GM12864 (cell line): ENCODE data around the gene FSTL5.

Experiments
- DNase-seq: peaks from one replicate; pipeline ENCODE4 v3.0.0-alpha.2; 2011; ENCODE audit warnings: low read depth
- H3K4me3 ChIP-seq: 2 replicates; pipeline ENCODE4 v1.5.1; 2011; ENCODE audit warnings: mild to moderate bottlenecking, low read depth, low read length, control low read depth
- CTCF ChIP-seq: IDR thresholded peaks from 2 replicates; pipeline ENCODE4 v1.5.1; 2011; ENCODE audit warnings: low read depth, mild to moderate bottlenecking, moderate library complexity, low read length, control low read depth, inconsistent platforms; ENCODE audit errors: missing control alignments

Gene FSTL5

DNA sequence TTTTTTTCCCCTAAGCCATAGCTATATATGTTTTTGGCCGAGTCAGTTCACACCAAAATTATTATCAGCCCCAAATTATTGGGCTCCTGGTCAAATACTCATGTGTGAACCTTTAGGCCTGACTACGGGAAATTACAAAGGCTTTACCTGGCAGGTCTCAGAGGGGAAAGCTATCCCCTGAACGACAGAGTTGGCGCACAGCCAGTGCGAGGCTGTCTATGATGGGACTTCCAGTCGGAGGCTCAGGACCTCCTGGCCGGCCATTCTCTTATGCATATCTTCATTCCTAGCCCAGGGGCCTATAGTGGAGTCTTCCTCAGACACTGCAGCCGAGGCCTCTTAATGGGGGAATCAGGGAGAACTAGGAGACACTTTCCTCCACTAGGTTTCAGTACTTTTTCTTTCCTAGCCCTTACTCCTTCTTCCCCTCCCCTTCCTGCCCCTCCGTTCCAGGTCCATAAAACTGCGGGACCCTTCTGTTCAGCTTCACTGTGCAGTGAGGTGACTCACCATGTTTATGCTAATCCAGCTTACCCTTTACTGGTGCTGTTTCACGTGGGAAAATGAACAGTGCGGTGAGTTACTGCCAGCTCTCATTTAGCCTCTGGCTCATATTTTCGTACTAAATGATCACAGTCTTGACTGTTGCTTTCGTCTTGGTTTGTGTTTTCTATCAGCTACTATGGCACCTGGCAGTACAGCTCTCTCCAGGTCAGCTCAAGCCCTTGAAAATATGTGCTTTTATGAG lies 533.9 kb downstream of the FSTL5 start:
- no peak for TF ChIP-seq CTCF
- H3K4me3 ChIP-seq, result no peak overlapping the region
- no peak for DNase-seq

GRCh38 chr4:161604516-161605300 lies 559.1 kb downstream of the FSTL5 start:
- DNase-seq, result no peak
- no peak for TF ChIP-seq CTCF
- H3K4me3 ChIP-seq, result no peak overlapping the region

DNA sequence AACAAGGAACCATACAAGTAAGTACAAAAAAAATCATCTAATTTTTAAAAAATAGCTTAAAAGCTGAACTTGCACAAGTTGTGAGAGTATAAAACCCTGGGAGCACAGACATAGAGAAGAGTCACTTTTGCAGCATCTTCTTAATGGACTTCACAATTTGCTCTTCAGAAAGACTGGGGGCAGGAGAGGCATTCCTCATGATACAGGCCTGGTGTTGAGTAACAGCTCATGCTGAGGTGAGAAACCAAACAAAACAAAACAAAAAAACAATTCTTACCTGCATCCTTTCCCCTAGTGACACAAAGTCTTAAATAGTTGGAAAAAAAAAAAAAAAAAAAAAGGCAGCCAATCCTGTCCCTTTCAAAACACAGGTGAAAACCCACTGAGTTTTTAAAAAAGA lies 562.8 kb downstream of the FSTL5 start:
- no peak for DNase-seq
- TF ChIP-seq CTCF, result no peak
- H3K4me3 ChIP-seq, result no peak overlapping the region

DNA sequence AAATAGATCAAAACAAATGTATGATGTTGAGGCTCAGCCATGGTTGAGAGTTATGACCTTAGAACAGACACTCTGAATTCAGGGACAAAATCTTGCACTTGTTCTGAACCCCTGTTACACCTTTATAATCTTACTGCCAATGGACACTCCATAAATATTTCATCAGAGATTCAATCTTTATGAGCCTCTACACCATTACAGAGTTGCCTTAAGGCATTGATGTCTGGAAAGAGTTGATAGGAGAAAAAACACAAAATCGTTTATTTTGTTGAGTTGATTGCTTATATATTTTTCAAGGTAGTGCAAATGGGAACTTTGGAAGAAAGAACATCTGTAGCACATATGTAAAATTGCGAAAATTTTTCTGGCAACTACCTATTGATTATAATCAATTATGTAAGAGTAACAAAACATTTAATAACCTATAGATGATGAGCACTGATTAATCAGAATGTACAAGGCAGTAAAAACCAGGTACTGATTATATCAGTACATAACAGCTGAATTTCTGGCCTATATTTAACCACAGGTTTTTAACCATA lies 568.5 kb downstream of the FSTL5 start:
- no peak overlapping the region for H3K4me3 ChIP-seq
- TF ChIP-seq CTCF, result no peak
- no peak for DNase-seq

DNA sequence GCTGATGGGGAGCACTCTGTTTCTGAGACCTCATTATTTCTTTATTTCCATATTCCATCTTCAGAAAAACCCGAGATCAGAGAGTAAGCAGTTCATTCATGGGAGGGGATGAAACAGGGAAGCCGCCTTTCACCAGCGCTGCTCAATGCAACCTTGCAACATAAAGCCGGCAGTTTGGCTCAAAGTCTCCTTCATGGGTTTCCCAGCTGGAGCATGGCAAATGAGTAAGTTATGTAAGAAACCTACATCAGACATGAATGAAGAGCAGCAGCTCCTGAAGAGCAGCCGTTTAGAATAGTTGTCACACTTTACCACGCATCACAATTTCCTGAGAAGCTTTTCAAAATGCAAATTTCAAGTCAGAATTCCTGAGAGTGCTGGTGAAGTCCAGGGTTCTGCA lies 578.8 kb downstream of the FSTL5 start:
- no peak for TF ChIP-seq CTCF
- DNase-seq, result no peak
- H3K4me3 ChIP-seq, result no peak overlapping the region

DNA sequence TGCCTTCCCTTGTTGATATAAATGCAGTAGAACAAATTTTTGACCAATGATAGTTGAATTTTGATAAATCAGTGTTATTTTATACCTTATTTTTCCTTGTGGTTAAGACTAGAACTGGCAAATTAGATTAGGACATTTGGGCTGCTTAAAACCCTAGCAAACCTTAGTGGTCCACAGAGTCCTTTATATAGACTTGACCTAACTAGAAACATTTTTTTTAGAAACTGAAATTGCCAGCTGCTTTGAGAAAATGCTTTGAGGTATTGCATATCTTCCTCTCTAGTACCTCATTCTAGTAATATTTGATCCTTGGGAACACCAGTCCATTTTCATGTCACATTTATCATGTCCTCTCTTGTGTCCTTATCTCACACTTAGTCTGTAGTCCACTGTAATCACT lies 580.3 kb downstream of the FSTL5 start:
- no peak for DNase-seq
- TF ChIP-seq CTCF, result no peak
- no peak overlapping the region for H3K4me3 ChIP-seq
